H9 (cell line): ENCODE measurements around the gene KRTAP12-2. TPM values are rescaled to one million over a fixed set of nuclear protein-coding genes. Genes with fewer than 3 reads are reported as not detected.

Experiments
- DNase-seq: peaks from one replicate; pipeline ENCODE4 v3.0.0-alpha.2; 2017
- H2AFZ ChIP-seq: one replicate; pipeline ENCODE4 v1.6.1; 2013; ENCODE audit warnings: mild to moderate bottlenecking, low read length, control low read depth, moderate library complexity
- H2AK5ac ChIP-seq: 2 replicates; pipeline ENCODE4 v1.6.1; 2013; ENCODE audit warnings: low read length, control low read depth, mixed read lengths; ENCODE audit not compliant: insufficient read length
- H2BK120ac ChIP-seq: one replicate; pipeline ENCODE4 v1.6.1; 2013; ENCODE audit warnings: low read depth, mild to moderate bottlenecking, low read length, control low read depth, inconsistent platforms; ENCODE audit not compliant: poor library complexity, severe bottlenecking
- H2BK12ac ChIP-seq: 2 replicates; pipeline ENCODE4 v1.6.1; 2013; ENCODE audit warnings: low read length, control low read depth, mixed read lengths, low read depth; ENCODE audit not compliant: insufficient read length
- H2BK15ac ChIP-seq: 2 replicates; pipeline ENCODE4 v1.6.1; 2013; ENCODE audit warnings: low read depth, low read length, control low read depth
- H2BK20ac ChIP-seq: one replicate; pipeline ENCODE4 v1.6.1; 2013; ENCODE audit warnings: low read depth, mild to moderate bottlenecking, low read length, control low read depth, inconsistent platforms; ENCODE audit not compliant: poor library complexity, severe bottlenecking
- H2BK5ac ChIP-seq: 2 replicates; pipeline ENCODE4 v1.6.1; 2013; ENCODE audit warnings: low read length, control low read depth, mixed read lengths; ENCODE audit not compliant: insufficient read length
- H3K14ac ChIP-seq: 2 replicates; pipeline ENCODE4 v1.6.1; 2013; ENCODE audit warnings: low read length, control low read depth; ENCODE audit not compliant: insufficient read depth
- H3K18ac ChIP-seq: 2 replicates; pipeline ENCODE4 v1.6.1; 2013; ENCODE audit warnings: low read depth, mild to moderate bottlenecking, mixed read lengths, low read length, control low read depth; ENCODE audit not compliant: insufficient read length
- H3K23ac ChIP-seq: 2 replicates; pipeline ENCODE4 v1.6.1; 2013; ENCODE audit warnings: low read length, control low read depth, mixed read lengths, low read depth; ENCODE audit not compliant: insufficient read length
- H3K23me2 ChIP-seq: 2 replicates; pipeline ENCODE4 v1.6.1; 2013; ENCODE audit warnings: low read depth, mild to moderate bottlenecking, mixed read lengths, low read length, control low read depth; ENCODE audit not compliant: insufficient read length, poor library complexity, severe bottlenecking
- H3K27ac ChIP-seq: 2 replicates; pipeline ENCODE4 v1.5.1; 2013; ENCODE audit warnings: low read length, control low read depth, mixed read lengths, low read depth; ENCODE audit not compliant: insufficient read length
- H3K27me3 ChIP-seq: 2 replicates; pipeline ENCODE4 v1.6.1; 2013; ENCODE audit warnings: low read length, control low read depth, inconsistent platforms; ENCODE audit not compliant: insufficient read depth
- H3K4ac ChIP-seq: 2 replicates; pipeline ENCODE4 v1.6.1; 2013; ENCODE audit warnings: low read depth, mild to moderate bottlenecking, control low read depth, inconsistent platforms, low read length, moderate library complexity
- H3K4me1 ChIP-seq: 2 replicates; pipeline ENCODE4 v1.6.1; 2013; ENCODE audit warnings: low read length, control low read depth, inconsistent platforms; ENCODE audit not compliant: insufficient read depth
- H3K4me2 ChIP-seq: 2 replicates; pipeline ENCODE4 v1.6.1; 2013; ENCODE audit warnings: low read length, control low read depth, mixed read lengths; ENCODE audit not compliant: insufficient read length, insufficient read depth
- H3K56ac ChIP-seq: 2 replicates; pipeline ENCODE4 v1.6.1; 2013; ENCODE audit warnings: low read depth, mild to moderate bottlenecking, mixed read lengths, low read length, control low read depth; ENCODE audit not compliant: insufficient read length
- H3K79me1 ChIP-seq: 2 replicates; pipeline ENCODE4 v1.6.1; 2013; ENCODE audit warnings: low read depth, mild to moderate bottlenecking, moderate library complexity, low read length, control low read depth, inconsistent platforms; ENCODE audit not compliant: insufficient read depth, poor library complexity, severe bottlenecking
- H3K79me2 ChIP-seq: 2 replicates; pipeline ENCODE4 v1.6.1; 2013; ENCODE audit warnings: low read length, control low read depth, inconsistent platforms; ENCODE audit not compliant: insufficient read depth
- H3K9ac ChIP-seq: 2 replicates; pipeline ENCODE4 v1.6.1; 2013; ENCODE audit warnings: low read length, control low read depth, mixed read lengths; ENCODE audit not compliant: insufficient read length; ENCODE audit errors: extremely low read depth
- H3K9me3 ChIP-seq: one replicate; pipeline ENCODE4 v1.6.1; 2013; ENCODE audit warnings: low read depth, low read length, inconsistent platforms; ENCODE audit not compliant: control insufficient read depth
- H3T11ph ChIP-seq: one replicate; pipeline ENCODE4 v1.6.1; 2013; ENCODE audit warnings: mild to moderate bottlenecking, low read length, control low read depth, inconsistent platforms
- H4K20me1 ChIP-seq: one replicate; pipeline ENCODE4 v1.6.1; 2013; ENCODE audit not compliant: control insufficient read depth, insufficient read length, insufficient read depth
- H4K5ac ChIP-seq: 2 replicates; pipeline ENCODE4 v1.6.1; 2013; ENCODE audit warnings: low read depth, mild to moderate bottlenecking, mixed read lengths, low read length, control low read depth; ENCODE audit not compliant: insufficient read length
- H4K8ac ChIP-seq: replicated peaks from 2 replicates; pipeline ENCODE4 v1.6.1; 2013; ENCODE audit warnings: low read length, control low read depth, mixed read lengths, low read depth; ENCODE audit not compliant: insufficient read length
- H4K91ac ChIP-seq: 2 replicates; pipeline ENCODE4 v1.6.1; 2013; ENCODE audit warnings: low read depth, mild to moderate bottlenecking, moderate library complexity, mixed read lengths, low read length, control low read depth; ENCODE audit not compliant: insufficient read length
- H3K27ac Mint-ChIP-seq, 3 experiments: 2 replicates in 2 of 3; 3 replicates in 1 of 3; pipeline ENCODE4 v1.8.0; 2020 to 2021; ENCODE audit warnings: mixed read lengths in 3 of 3, mild to moderate bottlenecking in 1 of 3, moderate library complexity in 1 of 3
- H3K27me3 Mint-ChIP-seq: 2 replicates; pipeline ENCODE4 v1.8.0; 2021; ENCODE audit warnings: low read depth, mild to moderate bottlenecking, moderate library complexity, mixed read lengths
- H3K36me3 Mint-ChIP-seq, 3 experiments: 2 replicates in 2 of 3; 3 replicates in 1 of 3; pipeline ENCODE4 v1.8.0; 2020 to 2021; ENCODE audit warnings: low read depth in 3 of 3, mixed read lengths in 3 of 3; ENCODE audit not compliant: insufficient read depth in 1 of 3
- H3K4me1 Mint-ChIP-seq, 2 experiments: 2 replicates each; pipeline ENCODE4 v1.8.0; 2020; ENCODE audit warnings: mixed read lengths in 2 of 2
- H3K4me3 Mint-ChIP-seq, 2 experiments: 2 replicates in 1 of 2; 3 replicates in 1 of 2; pipeline ENCODE4 v1.8.0; 2020 to 2021; ENCODE audit warnings: mild to moderate bottlenecking in 2 of 2, mixed read lengths in 2 of 2, moderate library complexity in 1 of 2
- H3K9me3 Mint-ChIP-seq, 2 experiments: 2 replicates in 1 of 2; 3 replicates in 1 of 2; pipeline ENCODE4 v1.8.0; 2020; ENCODE audit warnings: mild to moderate bottlenecking in 2 of 2, mixed read lengths in 2 of 2, moderate library complexity in 1 of 2
- CTCF ChIP-seq: fragments of 200-600 bp; sonication (generic); conservative IDR thresholded peaks from 3 replicates; pipeline ENCODE4 v1.8.0; 2021; ENCODE audit warnings: antibody characterized with exemption, mild to moderate bottlenecking
- WGBS: extraction: QIAGEN DNeasy Blood & Tissue Kit; methylation state at CpG from one replicate; pipeline ENCODE4 v1.1.7; 2013; ENCODE audit warnings: missing lambda C conversion rate, low lambda C conversion rate, mixed read lengths; ENCODE audit not compliant: insufficient read length; ENCODE audit errors: extremely low coverage; 5-methylcytosine and 5-hydroxymethylcytosine counted together
- total RNA-seq: library from RNA; stranded (reverse); gene quantifications from 2 replicates; pipeline ENCODE4 v1.2.1, GENCODE V29; 2021

KRTAP12-2 gene
- total RNA-seq, 1 experiment from 2014 or later: not detected

GRCh38 chr21:44681861-44682579 is 15.3 kb upstream of the KRTAP12-2 start, which contains the start of gene KRTAP12-1:
KRTAP12-1 (minus strand) TSS chr21:44682163; CDS start chr21:44682123, 40 bp downstream.
- Histone ChIP-seq H3K4me2 (no peak within 1 kb of the TSS), H4K5ac (no peak within 1 kb of the TSS), H2BK5ac (no peak within 1 kb of the TSS), H3K79me2 (no peaks in the 10 kb centered on the region), H3K4ac (no peak within 1 kb of the TSS), H3K56ac (no peak within 1 kb of the TSS), H2AK5ac (no peak within 1 kb of the TSS), H3K23me2 (no peaks in the 10 kb centered on the region), H3K4me1 (peaks cover 5% of the 10 kb centered on the region; the same call in 1 of the 2 replicates), H3K79me1 (no peaks in the 10 kb centered on the region), H3K23ac (no peak within 1 kb of the TSS), H3T11ph (no peak within 1 kb of the TSS), H3K9ac (no peak within 1 kb of the TSS), H2BK120ac (no peak within 1 kb of the TSS), H3K27me3 (no peaks in the 10 kb centered on the region), H4K8ac (no peak within 1 kb of the TSS), H3K9me3 (no peaks in the 10 kb centered on the region), H2AFZ (no peak within 1 kb of the TSS), H4K91ac (no peak within 1 kb of the TSS), H2BK12ac (no peak within 1 kb of the TSS), H3K18ac (no peak within 1 kb of the TSS), H2BK20ac (no peak within 1 kb of the TSS), H4K20me1 (no peaks in the 10 kb centered on the region), H3K27ac (no peak within 1 kb of the TSS), H2BK15ac (no peak within 1 kb of the TSS), H3K14ac (no peak within 1 kb of the TSS)
- Mint-ChIP-seq H3K27me3 (peaks cover 33% of the 10 kb centered on the region), H3K4me3 (no peak within 1 kb of the TSS; a peak in 1 of 5 replicates), H3K36me3 (no peaks in the 10 kb centered on the region), H3K9me3 (peaks cover 0 to 4% of the 10 kb centered on the region in 2 experiments; a peak in 2 of 5 replicates), H3K27ac (no peak within 1 kb of the TSS; a peak in 2 of 7 replicates), H3K4me1 (peaks cover 19 to 26% of the 10 kb centered on the region in 2 experiments)
- WGBS: no CpG with 5 or more reads among the region's 23 CpGs
- no peak for TF ChIP-seq CTCF
- peak; percentile 22 for DNase-seq
